Activated CD8-positive, alpha-beta memory T cell treated with anti-CD3 and anti-CD28 coated beads for 1 hour (primary cell): ENCODE results near the gene PRKCA.

Source experiments
- DNase-seq, 2 donors: peaks; one replicate each; pipeline ENCODE4 v3.0.0-alpha.2; 2020; ENCODE audit warnings: low read depth in 1 of 2; ENCODE audit errors: extremely low read depth in 1 of 2

The PRKCA gene

DNA sequence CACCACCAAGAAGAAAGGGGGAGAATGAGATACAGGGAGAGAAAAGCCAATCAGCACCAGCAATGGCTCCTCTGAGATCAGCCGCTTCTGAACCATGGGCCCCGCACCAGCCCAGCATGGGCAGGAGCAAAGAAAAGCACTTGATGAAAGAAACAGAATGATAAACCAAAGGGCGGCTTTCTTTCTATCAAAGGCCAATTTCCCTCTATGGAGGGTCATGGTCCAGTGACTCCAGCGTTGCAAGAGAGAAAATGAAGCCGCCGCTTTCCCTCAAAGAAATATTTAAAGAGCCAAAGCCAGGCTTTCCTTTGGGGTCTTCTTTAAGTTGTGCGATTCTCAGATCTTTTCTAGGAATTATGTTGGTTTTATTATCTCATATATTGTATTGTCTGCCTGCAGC is 447.7 kb downstream of the PRKCA start:
- DNase-seq, result no peak

DNA sequence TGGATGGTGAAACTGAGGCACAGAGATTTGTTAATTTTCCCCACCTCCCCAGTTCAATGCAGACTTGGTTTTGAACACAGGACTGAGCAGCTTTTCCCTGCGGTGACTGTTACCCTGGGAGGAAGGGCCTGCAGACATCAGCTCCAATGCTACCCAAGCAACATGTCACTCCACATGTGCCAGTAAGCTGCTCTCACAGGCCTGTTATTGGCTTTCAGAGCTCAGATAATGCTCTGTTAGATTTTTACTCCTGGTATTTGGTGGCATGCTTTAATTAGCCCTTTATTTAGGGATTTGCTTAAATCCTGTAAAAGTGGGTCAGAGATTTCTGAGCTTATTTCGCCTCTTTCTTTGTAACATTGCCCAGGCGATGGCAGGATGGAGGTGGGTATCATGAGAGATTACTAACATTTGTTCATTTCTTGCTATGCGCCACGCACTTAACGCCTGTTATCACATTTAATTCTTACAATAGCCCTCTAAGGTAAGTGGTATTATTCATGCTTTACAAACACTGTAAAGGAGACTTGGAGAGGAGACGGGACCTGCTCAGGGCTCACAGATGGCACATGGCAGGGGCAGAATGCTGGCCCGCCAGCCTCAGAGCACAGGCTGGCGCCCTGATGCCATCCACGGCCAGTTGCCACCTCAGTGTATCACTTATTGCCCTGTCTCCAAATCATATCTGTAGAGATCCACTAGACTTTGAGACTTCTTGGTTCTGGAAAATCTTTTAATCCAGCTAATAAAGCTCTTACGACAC is 448.5 kb downstream of the PRKCA start:
- no peak for DNase-seq

DNA sequence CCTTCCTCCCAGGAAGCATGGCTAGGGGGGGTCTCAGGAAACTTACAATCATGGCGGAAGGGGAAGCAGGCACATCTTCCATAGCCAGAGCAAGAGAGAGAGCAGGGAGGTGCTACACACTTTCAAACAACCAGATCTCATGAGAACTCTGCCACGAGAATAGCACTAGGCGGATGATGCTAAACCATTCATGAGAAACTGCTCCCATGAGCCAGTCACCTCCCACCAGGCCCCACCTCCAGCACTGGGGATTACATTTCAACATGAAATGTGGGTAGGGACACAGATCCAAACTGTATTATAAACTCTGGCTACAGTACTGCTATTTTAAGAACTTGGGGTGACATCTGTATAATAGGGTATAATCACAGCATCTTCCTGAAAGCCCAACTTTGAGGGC is 449.4 kb downstream of the PRKCA start:
- no peak for DNase-seq

DNA sequence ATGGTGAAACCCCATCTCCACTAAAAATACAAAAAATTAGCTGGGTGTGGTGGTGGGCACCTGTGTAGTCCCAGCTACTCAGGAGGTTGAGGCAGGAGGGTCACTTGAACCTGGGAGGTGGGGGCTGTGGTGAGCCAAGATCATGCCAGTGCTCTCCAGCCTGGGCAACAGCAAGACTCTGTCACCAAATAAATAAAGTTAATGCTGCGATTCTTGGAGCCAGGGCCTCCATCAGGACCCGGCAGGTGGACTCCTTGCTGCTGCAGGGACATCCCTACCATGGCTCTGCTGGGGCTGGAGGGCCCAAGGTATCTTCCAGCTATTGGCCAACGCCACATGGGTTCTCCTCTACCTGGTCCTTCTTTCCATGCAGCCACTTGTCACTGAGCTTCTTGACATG is 450.0 kb downstream of the PRKCA start:
- DNase-seq, result no peak

DNA sequence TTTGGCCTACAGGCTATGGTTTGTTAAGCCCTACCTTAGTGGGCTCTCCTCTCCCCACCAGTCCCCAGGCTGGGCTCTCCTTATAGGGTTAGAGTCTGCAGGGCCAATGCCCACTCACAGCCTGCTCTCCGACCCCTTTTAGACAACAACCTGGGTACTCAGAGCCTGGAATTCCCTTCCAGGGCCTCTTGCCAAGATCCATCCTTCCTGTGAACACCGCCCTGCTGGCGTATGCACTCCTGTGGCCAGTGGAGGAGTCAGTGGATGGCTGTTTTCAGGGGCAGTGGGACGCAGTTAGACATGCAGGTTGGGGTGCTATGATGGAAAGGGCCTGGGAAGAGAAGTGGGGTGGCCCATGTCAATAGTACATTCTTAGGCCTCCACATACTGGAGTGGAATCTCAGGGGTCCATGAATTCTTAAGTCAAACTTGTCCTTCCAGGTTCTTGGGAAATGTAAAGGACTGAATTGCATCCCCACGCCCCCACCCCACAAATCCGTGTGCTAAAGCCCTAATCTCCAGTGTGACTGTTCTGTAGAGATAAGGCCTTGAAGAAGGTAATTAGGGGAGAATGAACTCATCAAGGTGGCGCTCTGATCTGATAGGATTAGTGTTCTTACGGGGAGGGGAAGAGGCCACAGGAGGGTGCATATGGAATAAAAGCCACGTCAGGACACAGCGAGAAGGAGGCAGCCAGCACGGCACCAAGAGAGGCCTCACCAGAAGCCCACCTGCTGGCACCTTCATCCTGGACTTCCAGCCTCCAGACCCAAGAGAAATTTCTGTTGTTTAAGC is 450.9 kb downstream of the PRKCA start:
- no peak for DNase-seq

DNA sequence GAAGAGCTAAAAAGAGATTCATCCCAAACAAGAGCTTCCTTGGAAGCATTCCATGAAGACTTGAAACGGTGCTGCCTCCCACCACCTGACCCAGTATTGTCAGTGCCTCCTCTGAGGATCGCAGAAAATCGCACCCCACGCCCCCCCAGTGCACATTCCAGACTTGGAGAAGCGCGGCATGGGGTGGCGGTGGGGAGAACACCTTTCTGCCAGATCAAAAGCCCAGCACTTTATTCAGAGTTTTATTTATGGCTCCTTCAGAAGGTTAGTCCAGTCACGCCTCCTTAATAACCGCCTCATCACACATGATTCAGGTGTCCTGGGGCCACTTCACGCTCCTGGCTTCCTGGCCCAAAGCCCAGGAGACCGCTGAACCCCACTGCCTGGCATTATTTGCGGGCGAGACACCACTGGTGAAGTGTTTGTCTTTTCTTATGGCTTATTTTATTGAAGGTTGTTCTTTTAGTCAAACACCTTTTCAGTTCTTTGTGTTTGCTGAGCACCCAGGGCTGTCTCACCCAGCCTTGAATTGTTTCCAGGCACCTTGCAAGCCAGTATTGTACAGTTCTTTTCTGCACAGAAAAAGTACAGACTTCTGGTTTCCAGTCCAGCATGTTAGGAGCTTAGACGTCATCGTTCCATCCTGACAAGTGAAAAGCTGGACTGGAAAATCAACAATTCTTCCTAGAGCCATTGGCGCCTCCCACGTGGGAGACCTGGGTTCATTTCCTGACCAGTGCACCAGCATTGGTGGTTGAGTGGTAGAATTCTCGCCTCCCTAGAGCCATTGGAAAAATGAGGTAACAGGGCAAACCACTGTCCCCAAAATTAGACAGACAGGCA is 452.9 kb downstream of the PRKCA start:
- DNase-seq, result no peak

DNA sequence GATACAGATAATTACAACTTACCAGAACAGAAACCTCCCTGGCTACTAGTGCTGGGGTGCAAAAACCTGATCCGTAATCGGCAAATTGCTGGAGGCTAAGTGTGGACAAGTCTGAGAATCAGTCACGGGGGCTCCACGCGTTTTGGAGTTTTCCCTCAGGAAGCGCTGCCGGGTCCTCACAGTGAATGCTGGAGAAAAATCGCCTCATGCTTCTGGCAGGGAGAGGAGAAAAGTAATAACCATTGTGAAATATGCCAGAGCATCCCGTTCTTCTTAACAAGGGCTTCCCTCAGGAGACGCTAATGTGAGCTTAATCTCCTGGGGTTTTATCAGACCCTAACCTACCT is 453.5 kb downstream of the PRKCA start:
- DNase-seq, result no peak

DNA sequence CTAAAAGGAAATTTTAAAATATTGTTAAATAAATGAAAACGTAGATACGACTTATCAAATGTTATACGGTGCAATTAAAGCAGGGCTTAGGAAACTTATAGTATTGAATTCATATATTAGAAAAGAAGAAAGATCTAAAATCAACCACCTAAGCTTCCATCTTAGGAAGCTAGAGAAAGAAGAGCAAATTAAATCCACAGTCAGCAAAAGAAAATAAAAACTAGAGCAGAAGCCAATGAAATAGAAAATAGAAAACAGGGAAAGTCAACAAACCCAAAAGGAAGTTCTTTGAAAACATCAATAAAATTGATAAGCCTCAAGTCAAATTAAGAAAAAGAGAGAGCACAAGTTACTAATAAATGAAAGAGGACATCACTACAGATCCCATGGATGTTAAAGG is 457.9 kb downstream of the PRKCA start:
- no peak for DNase-seq

DNA sequence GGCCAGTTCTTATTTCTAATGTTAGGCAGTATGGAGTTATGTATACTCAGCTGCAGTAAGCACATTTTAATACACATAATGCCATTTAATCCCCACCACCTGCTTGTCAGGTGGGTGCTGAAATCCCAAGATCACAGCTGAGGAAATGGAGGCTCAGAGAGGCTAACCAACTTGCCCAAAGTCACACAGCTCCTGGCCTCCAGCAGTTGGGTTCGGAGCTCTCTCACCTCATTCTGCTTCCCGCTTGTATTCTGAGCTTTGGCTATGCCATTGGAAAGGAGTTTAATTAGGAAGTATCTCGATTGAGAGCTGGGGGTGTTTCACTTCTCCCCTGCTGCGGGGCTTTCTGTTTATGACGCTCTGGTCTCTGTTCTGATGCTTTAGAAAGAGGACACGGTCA is 459.9 kb downstream of the PRKCA start:
- DNase-seq, result no peak

DNA sequence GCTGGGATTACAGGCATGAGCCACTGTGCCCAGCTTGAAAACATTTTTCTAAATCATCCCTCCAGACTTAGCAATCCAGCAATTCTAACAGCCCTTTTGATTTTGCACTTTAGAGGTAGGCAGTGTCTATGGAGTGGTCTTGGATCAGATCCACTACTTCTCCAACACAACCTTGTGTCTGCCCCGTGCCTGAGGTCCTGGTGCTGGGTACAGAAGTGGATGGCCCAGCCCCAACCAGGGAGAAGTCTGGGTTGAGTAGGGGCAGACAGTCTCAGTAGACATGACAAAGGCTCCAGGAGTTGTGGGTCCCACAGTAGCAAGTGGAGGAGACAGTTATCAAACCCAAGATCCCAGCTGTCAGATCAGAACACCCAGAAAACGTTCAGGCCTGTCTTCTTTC is 460.6 kb downstream of the PRKCA start:
- DNase-seq, result no peak

DNA sequence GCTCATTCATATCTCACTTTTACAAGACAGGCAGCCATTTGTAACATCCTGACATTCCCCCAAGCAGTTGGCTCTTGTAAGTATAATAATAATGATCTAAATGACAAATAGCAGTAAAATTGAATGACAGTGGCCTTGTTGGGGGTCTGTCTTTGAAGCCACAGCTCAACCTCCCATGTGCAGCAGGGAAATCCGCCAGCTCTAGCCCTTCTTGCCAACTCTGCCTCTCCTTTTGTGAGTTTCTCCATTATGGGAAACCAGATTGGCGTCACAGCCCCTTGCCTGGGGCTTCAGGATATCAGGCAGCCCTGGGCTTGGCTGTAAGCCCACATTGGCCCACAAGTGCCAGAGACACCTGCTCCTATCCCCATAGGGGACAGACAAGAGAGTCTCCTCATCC is 462.1 kb downstream of the PRKCA start:
- no peak for DNase-seq

DNA sequence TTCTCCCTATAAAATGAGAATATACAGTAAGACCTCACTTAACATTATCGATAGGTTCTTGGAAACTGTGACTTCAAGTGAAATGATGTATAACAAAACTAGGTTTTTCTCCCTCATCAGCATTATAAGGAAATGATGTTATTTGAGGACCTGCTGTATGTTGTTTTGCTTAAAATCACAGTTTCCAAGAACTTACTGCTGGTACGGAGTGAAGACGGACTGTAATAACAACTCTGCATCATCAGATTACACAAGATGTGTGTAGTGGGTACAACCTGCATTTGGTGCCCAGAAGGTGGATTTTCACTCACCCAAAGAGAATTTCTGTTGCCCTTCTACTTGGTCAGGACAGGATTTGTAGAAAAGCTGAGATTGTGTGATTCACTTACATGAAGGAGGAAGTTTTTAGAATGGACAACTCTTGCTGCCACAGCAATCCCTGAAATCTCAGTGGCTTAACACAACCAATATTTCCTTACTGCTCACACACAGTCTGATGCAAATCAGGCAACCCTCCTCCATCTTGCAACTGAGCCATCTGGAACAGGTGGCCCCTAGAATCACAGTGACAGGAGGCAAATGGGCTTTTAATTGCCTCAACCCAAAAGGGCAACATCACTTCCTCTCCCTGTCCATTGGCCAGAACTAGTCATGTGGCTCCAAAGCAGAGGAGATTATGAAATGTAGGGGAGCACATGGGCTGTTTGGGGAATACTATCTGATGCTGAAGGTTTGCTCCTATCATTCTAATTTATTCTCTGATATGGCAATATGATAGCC is 464.9 kb downstream of the PRKCA start:
- no peak for DNase-seq

DNA sequence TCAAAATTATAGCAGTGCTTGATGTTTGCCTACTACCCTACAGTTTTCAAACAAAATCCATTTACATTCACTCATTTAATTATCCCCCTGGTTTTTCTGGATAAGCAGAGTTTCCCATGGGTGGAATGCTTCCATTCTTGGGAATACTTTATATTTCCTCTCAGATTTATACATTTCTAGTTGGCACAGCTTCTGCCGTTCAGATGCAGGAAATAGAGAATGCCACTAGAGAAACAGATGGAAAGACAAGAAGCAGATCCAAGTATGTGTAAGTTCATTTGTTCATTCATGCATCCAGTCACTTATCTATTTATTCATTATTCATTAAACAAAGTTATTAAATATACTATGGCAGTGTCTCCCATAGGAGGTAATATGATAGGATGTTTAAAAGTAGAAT is 467.5 kb downstream of the PRKCA start:
- no peak for DNase-seq

DNA sequence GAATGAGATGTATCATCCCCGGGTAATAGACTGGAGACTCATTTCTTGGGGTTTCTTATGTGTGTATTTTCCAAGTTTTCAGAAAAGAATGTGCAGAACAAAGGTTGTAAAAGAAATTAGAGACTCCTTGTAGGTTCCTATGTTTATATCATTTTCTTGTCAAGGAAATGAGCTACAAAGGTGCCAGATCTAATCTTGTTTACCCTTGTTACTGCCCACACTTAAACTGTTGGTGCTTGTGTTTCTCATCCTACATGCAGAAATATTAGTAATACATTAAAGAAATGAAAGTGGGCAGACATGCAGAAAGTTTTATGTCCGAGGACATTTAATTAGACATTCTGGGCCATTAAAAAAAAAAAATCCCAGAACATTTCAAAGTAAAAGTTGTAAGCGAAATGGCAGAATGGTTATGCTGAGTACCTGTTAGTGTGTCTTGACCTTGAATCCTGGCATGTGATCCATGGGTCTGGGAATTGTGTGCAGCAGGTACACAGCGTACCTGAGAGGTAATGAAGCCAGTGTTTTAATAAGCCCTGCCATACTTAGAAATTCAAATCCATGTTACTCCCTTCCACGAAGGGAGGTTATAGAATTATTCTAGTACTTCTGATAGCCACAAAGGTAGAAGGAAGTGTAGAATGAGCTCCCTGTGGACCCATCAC is 469.9 kb downstream of the PRKCA start:
- no peak for DNase-seq

DNA sequence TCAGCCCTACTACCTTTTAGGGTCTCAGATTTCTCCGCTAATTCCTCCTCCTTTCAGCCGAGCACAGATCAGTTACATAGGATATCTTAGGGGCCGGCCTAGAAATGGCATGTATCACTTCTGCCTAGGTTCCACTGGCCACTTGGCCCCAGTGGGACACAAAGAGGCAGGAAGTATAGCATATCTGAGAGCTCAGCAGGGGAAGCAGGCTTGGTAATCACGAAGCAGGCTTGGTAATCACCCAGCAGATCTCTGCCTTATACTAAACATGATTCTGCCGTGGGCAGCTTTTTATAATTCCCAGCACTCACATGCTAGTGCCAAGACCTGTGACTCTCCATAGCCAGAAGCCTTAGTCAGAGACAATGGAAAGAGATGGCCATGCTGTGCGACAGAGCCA is 472.9 kb downstream of the PRKCA start:
- no peak for DNase-seq

DNA sequence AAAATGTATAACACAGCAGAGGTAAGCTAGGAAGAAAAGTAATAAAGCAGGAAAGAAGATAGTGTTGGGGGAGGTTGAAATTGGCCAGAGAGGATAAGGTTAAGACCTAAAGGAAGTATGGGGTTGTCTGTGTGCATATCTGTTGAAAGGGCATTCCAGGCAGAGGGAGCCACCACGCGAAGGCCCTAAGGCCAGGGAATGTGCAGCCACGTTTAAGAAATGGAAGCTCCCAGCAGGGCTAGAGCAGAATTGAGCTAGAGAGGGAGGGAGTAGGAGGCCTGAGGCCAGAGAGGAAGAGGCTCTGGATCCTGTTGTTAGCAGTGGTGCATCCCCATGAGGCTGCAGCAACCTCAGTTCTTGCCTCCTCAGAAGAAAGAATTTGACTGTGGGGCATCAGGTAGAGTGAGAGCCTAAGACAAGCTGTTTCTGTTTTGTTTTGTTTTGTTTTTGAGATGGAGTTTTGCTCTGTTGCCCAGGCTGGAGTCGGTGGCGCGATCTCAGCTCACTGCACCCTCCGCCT is 473.5 kb downstream of the PRKCA start:
- DNase-seq, result no peak

DNA sequence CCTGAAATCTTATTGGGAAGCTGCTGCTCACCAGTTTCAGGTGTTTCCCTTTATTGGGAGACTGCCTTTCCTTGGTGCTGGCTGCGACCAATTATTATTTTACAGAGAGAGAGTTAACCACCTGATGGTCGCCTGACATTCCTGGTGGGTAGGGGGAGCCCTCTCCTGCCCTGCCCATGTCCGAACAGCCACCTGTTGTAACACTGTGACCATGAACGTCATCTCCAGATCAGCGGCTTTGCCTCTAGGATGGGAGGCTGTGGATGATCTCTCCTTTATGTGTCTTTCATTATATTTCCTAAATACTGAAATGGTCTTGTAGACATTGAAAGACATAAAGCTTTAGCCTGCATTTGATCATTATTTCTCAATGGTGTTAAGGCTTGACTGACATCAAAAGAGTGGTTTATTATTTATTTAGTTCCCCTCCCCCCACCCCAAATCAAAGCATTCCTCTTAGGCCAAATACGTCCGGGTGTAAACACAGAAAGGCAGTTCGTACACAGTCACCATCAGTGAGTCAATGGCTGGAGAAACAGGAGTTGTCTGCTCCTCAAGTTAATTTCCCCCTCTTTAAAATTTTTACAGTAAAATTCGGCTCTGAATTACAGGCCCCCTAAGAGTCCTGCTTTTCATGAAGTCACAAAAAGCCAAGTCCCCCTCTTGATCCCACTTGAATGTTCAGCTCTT is 474.7 kb downstream of the PRKCA start:
- no peak for DNase-seq

DNA sequence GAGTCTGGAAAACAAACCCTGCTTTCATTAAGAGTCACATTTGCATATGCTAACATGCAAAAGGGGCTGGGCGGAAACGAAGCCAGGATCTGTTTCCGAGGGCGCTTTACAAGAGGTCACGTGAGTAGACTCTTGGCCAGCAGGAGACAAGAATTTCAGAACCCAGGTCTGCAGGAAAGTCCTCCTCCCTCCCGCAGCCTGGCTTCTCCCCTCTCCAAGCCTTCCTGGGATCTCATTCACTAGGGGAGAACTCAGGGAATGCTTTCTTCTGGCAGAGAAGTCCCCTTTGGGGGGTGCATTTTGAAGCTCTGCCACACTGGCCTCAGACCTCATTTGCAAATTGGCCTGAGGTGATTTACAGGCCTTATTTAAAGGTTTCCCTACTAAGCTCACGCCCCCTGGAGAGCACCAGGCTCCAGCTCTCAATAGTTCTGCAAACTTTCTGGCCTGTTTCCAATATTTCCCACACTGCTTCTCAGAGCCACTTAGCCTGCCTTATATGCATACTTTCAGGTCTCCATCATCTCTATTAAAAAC is 475.3 kb downstream of the PRKCA start:
- no peak for DNase-seq

DNA sequence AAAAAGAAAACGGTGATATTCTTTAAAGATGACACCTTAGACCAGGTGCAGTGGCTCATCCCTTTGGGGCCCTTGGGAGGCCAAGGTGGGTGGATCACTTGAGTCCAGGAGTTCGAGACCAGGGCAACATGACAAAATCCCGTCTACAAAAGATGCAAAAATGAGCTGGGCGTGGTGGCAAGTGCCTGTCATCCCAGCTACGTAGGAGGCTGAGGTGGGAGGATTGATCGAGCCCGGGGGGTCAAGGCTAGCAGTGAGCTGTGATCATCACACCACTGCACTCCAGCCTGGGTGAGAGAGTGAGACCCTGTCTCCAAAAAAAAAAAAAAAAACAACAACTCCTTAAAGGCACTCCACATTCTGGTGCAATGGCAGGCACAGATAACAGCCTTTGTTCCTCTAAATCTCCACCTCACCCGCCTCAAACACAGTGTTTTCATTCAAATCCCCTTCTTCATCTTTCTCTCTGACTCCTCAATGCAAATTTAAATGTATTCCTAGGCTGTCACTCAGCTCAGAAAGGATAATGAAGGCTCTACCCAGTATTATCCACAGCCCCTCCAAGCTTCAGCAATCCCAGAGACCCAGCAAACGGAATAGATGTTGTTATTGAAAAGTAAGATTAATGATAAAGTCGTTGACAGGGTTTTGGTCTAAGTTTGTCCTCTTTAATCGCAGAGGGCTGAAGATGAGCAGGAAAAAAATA is 476.3 kb downstream of the PRKCA start:
- no peak for DNase-seq
